Lung (tissue), 12 donors: ENCODE results near the gene OTOA. TPM values are rescaled to one million over a fixed set of nuclear protein-coding genes. Genes with fewer than 3 reads are reported as not detected.

ENCODE experiments used
- ATAC-seq: fragments of 200-7000 bp; cut with Tn5 transposase; one replicate; pipeline ENCODE4 v1.9.1; 2020; ENCODE audit warnings: moderate number of reproducible peaks; ENCODE audit not compliant: insufficient read depth, low FRiP score
- DNase-seq, 3 donors: peaks; one replicate each; pipeline ENCODE4 v3.0.0-alpha.2; 2013 to 2017
- H3K27ac ChIP-seq, 2 donors: one replicate each; pipeline ENCODE4 v1.5.1; 2013; ENCODE audit warnings: mild to moderate bottlenecking in 2 of 2, moderate library complexity in 2 of 2, control low read depth in 1 of 2, inconsistent platforms in 1 of 2, low read depth in 1 of 2, low read length in 1 of 2
- H3K27me3 ChIP-seq, 3 donors: one replicate each; pipeline ENCODE4 v1.5.1; 2013; ENCODE audit warnings: low read length in 2 of 3; ENCODE audit not compliant: control insufficient read depth in 3 of 3, insufficient read depth in 3 of 3
- H3K36me3 ChIP-seq, 4 donors: one replicate each; pipeline ENCODE4 v1.5.1; 2013; ENCODE audit warnings: low read length in 4 of 4, mild to moderate bottlenecking in 1 of 4, moderate library complexity in 1 of 4; ENCODE audit not compliant: control insufficient read depth in 4 of 4, insufficient read depth in 4 of 4
- H3K4me1 ChIP-seq, 5 donors: one replicate each; pipeline ENCODE4 v1.5.1; 2013; ENCODE audit warnings: low read length in 5 of 5, mild to moderate bottlenecking in 2 of 5, moderate library complexity in 1 of 5; ENCODE audit not compliant: control insufficient read depth in 5 of 5, insufficient read depth in 5 of 5
- H3K4me3 ChIP-seq: one replicate; pipeline ENCODE4 v1.5.1; 2013; ENCODE audit warnings: mild to moderate bottlenecking, control low read depth, moderate library complexity
- H3K9ac ChIP-seq, 2 donors: one replicate each; pipeline ENCODE4 v1.5.1; 2013; ENCODE audit warnings: low read length in 2 of 2, control low read depth in 1 of 2; ENCODE audit not compliant: insufficient read depth in 1 of 2
- H3K9me3 ChIP-seq, 4 donors: one replicate each; pipeline ENCODE4 v1.5.1; 2013; ENCODE audit warnings: low read length in 3 of 4, mild to moderate bottlenecking in 1 of 4, moderate library complexity in 1 of 4; ENCODE audit not compliant: control insufficient read depth in 4 of 4, insufficient read depth in 3 of 4
- CTCF ChIP-seq: IDR thresholded peaks from 2 replicates; pipeline ENCODE4 v1.5.1; 2012; ENCODE audit warnings: mild to moderate bottlenecking; ENCODE audit errors: control extremely low read depth, extremely low read depth
- WGBS, 2 donors: extraction: QIAGEN DNeasy Blood & Tissue Kit; methylation state at CpG; one replicate each; pipeline ENCODE4 v1.1.7; 2013; 5-methylcytosine and 5-hydroxymethylcytosine counted together
- polyA plus RNA-seq, 2 donors: library from polyadenylated mRNA; stranded (reverse); fragments of 200-250 nt; gene quantifications; one replicate each; pipeline ENCODE4 v1.2.1, GENCODE V29; 2013
- total RNA-seq, 2 donors: library from RNA; depleted of rRNA in 1 of 2; stranded (reverse); fragments of >200 nt in 1 of 2; gene quantifications; one replicate each; pipeline ENCODE4 v1.2.1, GENCODE V29; 2014 to 2021
- donor health status: control.
- donor health status: control.
- donor health status: Bipolar disorder and iron deficiency.
- donor health status: healthy.
- donor health status: DM: yes; HTN: yes; CAD: no.

Gene OTOA
- total and polyA plus RNA-seq, 4 donors: 0.18 to 1.3 (median 0.59) TPM

- H3K27me3 ChIP-seq: no peaks in the 10 kb centered on the region
- no peak for ATAC-seq
- WGBS, 2 donors: 92% methylated on average over 5 of the region's 5 CpGs
- no peaks in the 10 kb centered on the region for H3K9me3 ChIP-seq
- H3K4me1 ChIP-seq: no peaks in the 10 kb centered on the region
- H3K36me3 ChIP-seq: no peaks in the 10 kb centered on the region
- no peak overlapping the region for H3K4me3 ChIP-seq
- H3K9ac ChIP-seq: no peak overlapping the region
- no peak for DNase-seq
- H3K27ac ChIP-seq: no peak overlapping the region
- TF ChIP-seq CTCF: no peak
These were observed 40.5 kb downstream of the OTOA start for GRCh38 chr16:21704266-21704665.

DNA sequence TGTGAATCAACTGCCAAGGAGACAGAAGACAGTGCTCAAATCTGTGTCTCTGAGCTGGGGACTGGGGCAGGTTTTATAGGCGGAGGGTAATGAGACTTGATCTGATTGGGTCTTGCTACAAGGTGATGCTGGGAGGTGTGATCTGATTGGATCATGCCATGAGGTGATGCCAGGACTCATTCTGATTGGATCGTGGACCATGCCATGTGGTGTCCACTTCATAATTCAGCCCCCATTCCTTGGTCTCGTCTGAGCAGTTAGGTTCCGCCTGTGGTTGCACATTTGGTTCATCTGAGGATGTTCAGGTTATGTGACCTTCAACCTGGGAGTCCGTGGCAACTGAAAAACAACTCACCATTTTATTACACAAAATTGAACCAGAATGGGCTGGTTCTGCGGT, 41.0 kb downstream of the OTOA start:
- H3K27ac ChIP-seq: no peak overlapping the region
- TF ChIP-seq CTCF: no peak
- no peak overlapping the region for H3K9ac ChIP-seq
- H3K4me3 ChIP-seq: no peak overlapping the region
- DNase-seq: no peak
- no peaks in the 10 kb centered on the region for H3K9me3 ChIP-seq
- ATAC-seq: no peak
- H3K27me3 ChIP-seq: no peaks in the 10 kb centered on the region
- H3K4me1 ChIP-seq: no peaks in the 10 kb centered on the region
- no peaks in the 10 kb centered on the region for H3K36me3 ChIP-seq
- 86 to 90% methylated on average over 6 of the region's 6 CpGs for WGBS, 2 donors

GRCh38 chr16:21708533-21709115, 44.9 kb downstream of the OTOA start:
- Histone ChIP-seq H3K4me3 (no peak overlapping the region), H3K4me1 (no peaks in the 10 kb centered on the region), H3K9me3 (no peaks in the 10 kb centered on the region), H3K9ac (no peak overlapping the region), H3K27me3 (no peaks in the 10 kb centered on the region), H3K36me3 (no peaks in the 10 kb centered on the region), H3K27ac (no peak overlapping the region)
- TF ChIP-seq CTCF: peak; percentile 66
- ATAC-seq (no peak), DNase-seq (peak; percentile 63 to 68 (median 65))
- 4 to 7% methylated on average over 10 of the region's 10 CpGs for WGBS, 2 donors

DNA sequence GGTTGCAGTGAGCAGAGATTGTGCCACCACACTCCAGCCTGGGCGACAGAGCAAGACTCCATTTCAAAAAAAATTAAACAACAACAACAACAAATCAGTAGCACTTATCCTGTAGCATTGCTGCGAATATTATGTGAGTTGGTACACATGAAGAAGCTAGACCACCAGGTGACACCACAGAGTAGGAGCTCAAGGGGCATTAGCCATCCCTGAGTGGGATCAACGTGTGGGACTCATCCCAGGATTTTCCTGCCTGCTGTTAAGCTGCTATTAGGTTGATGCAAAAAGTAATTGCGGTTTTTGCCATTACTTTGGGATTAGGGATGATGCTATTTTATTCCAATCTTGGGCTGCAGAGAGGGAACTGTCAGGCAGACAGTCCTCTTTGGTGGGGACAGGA, 47.2 kb downstream of the OTOA start:
- Histone ChIP-seq H3K4me3 (no peak overlapping the region), H3K9me3 (peaks cover 0 to 4% (median 0%) of the 10 kb centered on the region in 4 donors), H3K36me3 (no peaks in the 10 kb centered on the region), H3K27me3 (no peaks in the 10 kb centered on the region), H3K27ac (no peak overlapping the region), H3K9ac (no peak overlapping the region), H3K4me1 (no peaks in the 10 kb centered on the region)
- DNase-seq: no peak
- TF ChIP-seq CTCF: no peak
- WGBS, 2 donors: 78 to 83% methylated on average over 4 of the region's 4 CpGs
- ATAC-seq: no peak
